Measurements from ENCODE around the gene ALDH1B1. TPM values are rescaled to one million over a fixed set of nuclear protein-coding genes. Genes with fewer than 3 reads are reported as not detected.
A peak's percentile ranks its signal among the peaks of the same experiment; 100 is the strongest.

The ALDH1B1 gene
- total and polyA plus RNA-seq, 2 of the 13 experiments (the other 11 are each of a cell fraction or from before 2014, with no cell fraction given) = 45.1 to 125 TPM

- TF ChIP-seq MXD1 (CRISPR knock-in tag; IDR thresholded peaks at IDR 0.05) (no peak), AKAP8 (CRISPR knock-in tag; IDR thresholded peaks at IDR 0.05) (no peak), ESRRA (CRISPR knock-in tag; IDR thresholded peaks at IDR 0.05; ENCODE audit: low read depth) (peak; percentile 57; the same call in 1 of the 2 replicates), ZNF776 (CRISPR knock-in tag; IDR thresholded peaks at IDR 0.05) (no peak), HDAC1 (CRISPR knock-in tag; IDR thresholded peaks at IDR 0.05) (peak; percentile 66), ZNF30 (CRISPR knock-in tag; IDR thresholded peaks at IDR 0.05) (no peak), ZNF430 (CRISPR knock-in tag; IDR thresholded peaks at IDR 0.05) (no peak), ZNF263 (CRISPR knock-in tag; IDR thresholded peaks at IDR 0.05) (peak; percentile 98), GMEB1 (CRISPR knock-in tag; IDR thresholded peaks at IDR 0.05; ENCODE audit: borderline replicate concordance) (no peak), FOXP4 (CRISPR knock-in tag; IDR thresholded peaks at IDR 0.05) (peak; percentile 96), NFIC (IDR thresholded peaks at IDR 0.05; ENCODE audit: low read length) (no peak), SNAPC2 (CRISPR knock-in tag; IDR thresholded peaks at IDR 0.05) (no peak), CCAR2 (optimal IDR thresholded peaks at IDR 0.05; ENCODE audit: low read depth, low read length) (no peak), SAFB2 (CRISPR knock-in tag; IDR thresholded peaks at IDR 0.05; ENCODE audit: borderline replicate concordance, low read depth) (no peak), SP1 (IDR thresholded peaks at IDR 0.05) (no peak), SP1 (CRISPR knock-in tag; IDR thresholded peaks at IDR 0.05) (no peak), RBM39 (IDR thresholded peaks at IDR 0.05; ENCODE audit: low read depth, low read length, poor library complexity, severe bottlenecking) (no peak), DR1 (CRISPR knock-in tag; IDR thresholded peaks at IDR 0.05) (no peak), MLLT10 (CRISPR knock-in tag; IDR thresholded peaks at IDR 0.05) (no peak), ZNF570 (CRISPR knock-in tag; IDR thresholded peaks at IDR 0.05; ENCODE audit: borderline replicate concordance) (no peak), ZNF598 (CRISPR knock-in tag; IDR thresholded peaks at IDR 0.05; ENCODE audit: borderline replicate concordance) (no peak), ISX (CRISPR knock-in tag; conservative IDR thresholded peaks at IDR 0.05) (no peak), FOXA1 (IDR thresholded peaks at IDR 0.05) (no peak), FOXA1 (CRISPR knock-in tag; IDR thresholded peaks at IDR 0.05) (peak; percentile 86), HNRNPUL1 (IDR thresholded peaks at IDR 0.05; ENCODE audit: low read depth, low read length) (no peak), SMARCE1 (IDR thresholded peaks at IDR 0.05; ENCODE audit: borderline replicate concordance) (no peak), SNAPC5 (CRISPR knock-in tag; IDR thresholded peaks at IDR 0.05; ENCODE audit: borderline replicate concordance) (no peak), ZNF703 (CRISPR knock-in tag; IDR thresholded peaks at IDR 0.05; ENCODE audit: borderline replicate concordance) (no peak), ZNF230 (CRISPR knock-in tag; IDR thresholded peaks at IDR 0.05) (no peak), DMAP1 (CRISPR knock-in tag; IDR thresholded peaks at IDR 0.05) (no peak), ZNF772 (CRISPR knock-in tag; IDR thresholded peaks at IDR 0.05) (no peak)
These were observed 50.7 kb downstream of the ALDH1B1 start (continued) for GRCh38 chr9:38443181-38443580.

Data from HepG2 (cell line).